Measurements from ENCODE around the gene IRAK2.

GRCh38 chr3:10160346-10160745, 4.4 kb upstream of the IRAK2 start:
- no peak for TF ChIP-seq POLR2A (IDR thresholded peaks at IDR 0.05)
- TF ChIP-seq CTCF (IDR thresholded peaks at IDR 0.05): no peak
- TF ChIP-seq EP300 (IDR thresholded peaks at IDR 0.05): no peak

Measured in ovary (tissue), 3 donors.